Kidney epithelial cell (primary cell): ENCODE data around the gene GLRX5. TPM values are rescaled to one million over a fixed set of nuclear protein-coding genes. Genes with fewer than 3 reads are reported as not detected.

ENCODE experiments used
- DNase-seq: peaks from one replicate; pipeline ENCODE4 v3.0.0-alpha.2; 2010; ENCODE audit warnings: low read depth
- H3K27me3 ChIP-seq: 2 replicates; pipeline ENCODE4 v1.6.0; 2011; ENCODE audit warnings: low read length; ENCODE audit not compliant: control insufficient read depth, insufficient read depth
- H3K36me3 ChIP-seq: 2 replicates; pipeline ENCODE4 v1.5.1; 2011; ENCODE audit warnings: low read length; ENCODE audit not compliant: control insufficient read depth, insufficient read depth
- H3K4me3 ChIP-seq: 2 replicates; pipeline ENCODE4 v1.5.1; 2011; ENCODE audit warnings: low read depth, mild to moderate bottlenecking, control low read depth, low read length
- total RNA-seq: library from RNA; depleted of rRNA; stranded (reverse); fragments of >200 nt; gene quantifications from 2 replicates; pipeline ENCODE4 v1.2.3, GENCODE V29; 2015
- TF ChIP-seq, protein P1 (sequence below): IDR thresholded peaks from 2 replicates; pipeline ENCODE4 v1.5.1; 2011; ENCODE audit warnings: mild to moderate bottlenecking, moderate library complexity, low read length, control low read depth, inconsistent platforms; ENCODE audit not compliant: insufficient read depth, poor library complexity, severe bottlenecking

Gene GLRX5
- total RNA-seq, 1 donor from 2014 or later, result 48.3 TPM

DNA sequence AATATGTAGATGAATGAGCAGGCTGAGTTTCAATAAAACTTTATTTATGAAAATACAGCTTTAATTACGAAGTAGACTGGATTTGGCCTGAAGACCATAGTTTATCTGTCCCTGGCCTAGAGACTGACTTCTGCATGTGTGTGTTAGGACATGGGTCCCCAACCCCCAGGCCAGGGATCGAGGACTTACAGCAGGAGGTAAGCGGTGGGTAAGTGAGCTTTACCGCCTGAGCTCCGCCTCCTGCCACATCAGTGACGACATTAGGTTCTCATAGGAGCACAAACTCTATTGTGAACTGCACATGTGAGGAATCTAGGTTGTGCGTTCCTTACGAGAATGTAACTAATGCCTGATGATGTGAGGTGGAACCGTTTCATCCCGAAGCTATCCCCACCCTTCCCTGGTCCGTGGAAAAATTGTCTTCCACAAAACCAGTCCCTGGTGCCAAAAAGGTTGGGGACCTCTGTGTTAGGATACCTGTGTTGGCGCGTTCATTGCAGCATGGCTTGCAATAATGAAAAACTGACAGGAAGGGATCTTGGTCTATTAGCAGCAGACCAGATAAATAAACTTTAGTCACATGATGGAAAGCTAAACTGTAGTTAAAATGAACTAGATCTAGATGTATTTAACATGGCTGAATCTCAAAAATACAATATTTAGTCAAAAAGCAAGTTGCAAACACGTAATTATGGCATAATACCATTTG is 4.1 kb downstream of the GLRX5 start:
- Histone ChIP-seq H3K4me3 (no peak overlapping the region), H3K27me3 (no peaks in the 10 kb centered on the region), H3K36me3 (no peaks in the 10 kb centered on the region)
- TF ChIP-seq, protein P1, sequence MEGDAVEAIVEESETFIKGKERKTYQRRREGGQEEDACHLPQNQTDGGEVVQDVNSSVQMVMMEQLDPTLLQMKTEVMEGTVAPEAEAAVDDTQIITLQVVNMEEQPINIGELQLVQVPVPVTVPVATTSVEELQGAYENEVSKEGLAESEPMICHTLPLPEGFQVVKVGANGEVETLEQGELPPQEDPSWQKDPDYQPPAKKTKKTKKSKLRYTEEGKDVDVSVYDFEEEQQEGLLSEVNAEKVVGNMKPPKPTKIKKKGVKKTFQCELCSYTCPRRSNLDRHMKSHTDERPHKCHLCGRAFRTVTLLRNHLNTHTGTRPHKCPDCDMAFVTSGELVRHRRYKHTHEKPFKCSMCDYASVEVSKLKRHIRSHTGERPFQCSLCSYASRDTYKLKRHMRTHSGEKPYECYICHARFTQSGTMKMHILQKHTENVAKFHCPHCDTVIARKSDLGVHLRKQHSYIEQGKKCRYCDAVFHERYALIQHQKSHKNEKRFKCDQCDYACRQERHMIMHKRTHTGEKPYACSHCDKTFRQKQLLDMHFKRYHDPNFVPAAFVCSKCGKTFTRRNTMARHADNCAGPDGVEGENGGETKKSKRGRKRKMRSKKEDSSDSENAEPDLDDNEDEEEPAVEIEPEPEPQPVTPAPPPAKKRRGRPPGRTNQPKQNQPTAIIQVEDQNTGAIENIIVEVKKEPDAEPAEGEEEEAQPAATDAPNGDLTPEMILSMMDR, result no peak
- no peak for DNase-seq

DNA sequence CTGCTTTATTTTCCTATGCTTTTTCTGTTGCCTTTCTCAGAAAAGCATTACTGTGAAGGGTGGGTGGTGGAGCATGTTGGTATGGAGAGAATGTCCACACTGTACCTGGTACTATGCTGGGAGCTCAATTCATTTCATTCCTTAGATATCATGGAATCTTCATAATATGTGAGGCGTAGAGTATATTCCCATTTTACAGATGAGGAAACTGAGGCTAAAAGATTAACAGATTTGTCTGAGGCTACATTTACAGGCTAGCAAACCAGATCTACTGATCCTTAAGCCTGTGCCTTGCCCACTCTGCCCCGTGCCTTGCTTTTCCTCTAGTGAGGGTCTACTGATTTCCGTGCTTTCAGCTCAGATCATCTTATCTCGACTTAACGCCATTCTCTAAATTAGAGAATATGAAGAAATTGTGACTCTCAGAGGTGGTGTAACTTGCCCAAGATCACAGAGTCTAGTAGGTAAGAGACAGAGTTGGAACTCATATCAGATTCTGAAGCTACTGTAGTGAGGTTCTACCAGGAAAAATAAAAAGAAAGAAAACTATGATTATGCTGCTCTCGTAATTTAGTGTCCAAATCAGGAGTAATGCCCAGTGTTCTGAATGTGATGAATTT is 5.5 kb downstream of the GLRX5 start:
- Histone ChIP-seq H3K36me3 (no peaks in the 10 kb centered on the region), H3K27me3 (no peaks in the 10 kb centered on the region), H3K4me3 (no peak overlapping the region)
- no peak for DNase-seq
- TF ChIP-seq, protein P1, result no peak

DNA sequence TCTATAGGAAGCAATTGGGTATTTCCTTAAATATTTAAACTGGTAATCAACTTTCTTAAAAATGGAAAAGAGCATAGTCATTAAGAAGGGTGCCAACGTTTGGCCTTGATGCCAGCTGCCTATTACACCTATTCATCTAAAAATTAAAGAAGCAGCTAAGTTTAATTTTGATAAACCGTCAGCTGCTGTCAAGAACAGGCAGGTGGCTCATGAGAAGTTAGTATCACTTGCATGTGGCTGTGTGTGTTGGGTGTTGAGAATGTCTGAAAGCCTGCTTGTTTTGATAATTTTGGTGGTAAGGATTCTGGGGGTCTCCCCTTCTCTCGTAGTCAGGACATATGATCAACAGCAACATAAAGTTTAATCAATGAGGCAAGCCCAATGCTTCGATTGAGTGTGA is 6.5 kb downstream of the GLRX5 start:
- TF ChIP-seq, protein P1, result no peak
- DNase-seq, result no peak
- Histone ChIP-seq H3K4me3 (no peak overlapping the region), H3K27me3 (no peaks in the 10 kb centered on the region), H3K36me3 (no peaks in the 10 kb centered on the region)

DNA sequence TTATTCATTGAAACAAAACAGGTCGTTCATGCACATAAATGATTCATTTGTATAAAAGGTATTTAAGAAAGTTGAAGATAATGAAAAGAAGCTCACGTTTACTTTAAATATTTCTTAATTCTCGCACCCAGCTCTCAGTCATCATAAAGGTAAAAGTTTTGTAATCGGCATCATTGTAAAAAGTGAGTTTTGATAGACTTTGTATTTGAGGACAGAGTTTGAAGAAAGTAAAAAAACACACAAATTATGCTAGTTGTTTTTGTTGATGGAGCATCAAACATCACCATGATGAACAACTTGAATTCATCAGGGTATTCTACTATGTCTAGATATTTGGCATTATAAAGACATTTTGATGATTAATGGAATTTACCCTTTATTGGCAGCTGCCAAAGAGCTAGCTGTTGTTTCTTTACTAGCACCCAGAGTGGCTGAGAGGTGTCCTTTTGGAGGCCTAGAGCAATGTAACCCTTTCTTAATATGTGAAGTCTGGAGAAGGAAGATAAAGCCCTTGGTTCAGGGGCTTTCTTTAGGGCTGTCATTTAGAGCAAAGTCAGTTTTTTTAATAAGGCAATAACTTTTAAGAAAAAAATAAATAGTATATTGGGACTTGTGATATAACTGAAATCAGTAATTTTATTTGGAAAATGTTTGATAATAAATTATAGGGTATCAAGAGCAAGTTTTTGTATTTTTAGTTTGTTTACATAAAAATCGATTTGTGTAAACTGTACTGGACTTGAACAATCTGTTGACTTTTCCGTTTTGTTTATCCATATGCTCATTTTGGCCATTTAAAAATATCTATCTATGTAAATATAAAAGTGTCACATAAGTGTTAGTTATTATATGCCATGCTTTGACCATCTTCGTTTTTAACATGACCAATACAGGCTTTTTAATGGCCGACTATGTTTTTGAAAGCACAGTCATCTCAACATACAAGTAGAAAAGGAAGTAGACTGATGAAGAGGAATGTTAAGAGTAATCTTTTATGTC is 7.4 kb downstream of the GLRX5 start:
- Histone ChIP-seq H3K36me3 (no peaks in the 10 kb centered on the region), H3K4me3 (no peak overlapping the region), H3K27me3 (no peaks in the 10 kb centered on the region)
- DNase-seq, result no peak
- TF ChIP-seq, protein P1, result no peak

DNA sequence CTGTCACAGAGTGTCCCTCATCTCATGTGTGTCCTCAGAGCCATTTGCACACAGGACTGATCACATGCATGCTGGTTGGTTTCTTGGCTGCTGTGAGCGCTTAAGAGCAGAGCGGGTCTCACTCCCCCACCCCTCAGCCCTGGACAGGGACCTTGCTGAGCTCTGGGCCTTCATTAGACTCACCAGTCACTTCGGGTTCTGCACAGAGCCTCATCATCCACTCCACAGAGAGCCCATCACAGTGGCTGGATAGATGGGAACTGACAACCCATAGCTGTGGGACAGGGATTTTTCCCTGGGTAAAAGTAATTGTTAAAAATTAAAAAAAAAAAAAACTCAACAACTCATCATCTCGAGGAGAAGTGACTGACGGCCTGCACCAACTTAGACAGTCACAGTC is 8.2 kb downstream of the GLRX5 start:
- Histone ChIP-seq H3K4me3 (no peak overlapping the region), H3K27me3 (no peaks in the 10 kb centered on the region), H3K36me3 (no peaks in the 10 kb centered on the region)
- no peak for DNase-seq
- TF ChIP-seq, protein P1, result no peak
